Fibroblast of skin of back (primary cell): Measurements from ENCODE around the gene HELLS.
A peak's percentile ranks its signal among the peaks of the same experiment; 100 is the strongest.
"Not testable (repeated sequence)": the region's sequence is repeated elsewhere in the genome, so short reads cannot be mapped to it uniquely, and the experiment has no call there.

ENCODE experiments used
- DNase-seq: peaks from one replicate; pipeline ENCODE4 v3.0.0-alpha.2; 2013

HELLS gene

DNA sequence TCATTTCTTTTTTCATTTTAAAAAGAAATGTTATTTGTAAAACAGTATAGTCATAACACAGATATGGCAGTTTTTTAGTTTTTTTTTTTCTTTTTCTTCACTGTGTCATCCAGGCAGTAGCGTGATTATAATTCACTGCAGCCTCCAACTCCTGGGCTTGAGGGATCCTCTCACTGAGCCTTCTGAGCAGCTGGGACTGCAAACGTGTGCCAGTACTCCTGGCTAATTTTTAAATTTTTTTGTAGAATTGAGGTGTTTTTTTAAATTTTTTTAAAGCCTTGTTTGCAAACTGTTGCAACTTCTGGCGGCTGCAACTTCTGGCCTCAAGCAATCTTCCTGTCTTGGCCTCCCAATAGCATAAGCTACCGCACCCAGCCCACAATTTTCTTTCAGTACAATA lies 63.0 kb downstream of the HELLS start:
- DNase-seq = no peak

DNA sequence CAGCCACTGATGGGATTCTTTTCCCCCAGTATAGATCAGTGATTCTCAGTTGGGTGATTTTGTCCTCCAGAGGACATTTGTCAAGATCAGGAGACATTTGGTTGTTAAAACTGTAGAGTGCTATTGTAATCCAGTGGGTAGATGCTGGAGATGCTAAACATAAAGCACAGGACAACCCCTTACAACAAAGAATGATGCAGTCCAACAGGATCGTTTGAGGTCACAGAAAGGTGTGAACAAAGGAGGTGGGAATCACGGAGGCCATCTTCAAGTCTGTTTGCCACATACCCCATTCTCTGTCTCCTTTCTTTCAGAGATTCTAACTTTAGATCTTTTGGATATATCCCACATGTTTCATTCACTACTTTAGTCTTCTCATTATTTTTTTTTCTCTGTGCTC lies 69.0 kb downstream of the HELLS start:
- no peak for DNase-seq

DNA sequence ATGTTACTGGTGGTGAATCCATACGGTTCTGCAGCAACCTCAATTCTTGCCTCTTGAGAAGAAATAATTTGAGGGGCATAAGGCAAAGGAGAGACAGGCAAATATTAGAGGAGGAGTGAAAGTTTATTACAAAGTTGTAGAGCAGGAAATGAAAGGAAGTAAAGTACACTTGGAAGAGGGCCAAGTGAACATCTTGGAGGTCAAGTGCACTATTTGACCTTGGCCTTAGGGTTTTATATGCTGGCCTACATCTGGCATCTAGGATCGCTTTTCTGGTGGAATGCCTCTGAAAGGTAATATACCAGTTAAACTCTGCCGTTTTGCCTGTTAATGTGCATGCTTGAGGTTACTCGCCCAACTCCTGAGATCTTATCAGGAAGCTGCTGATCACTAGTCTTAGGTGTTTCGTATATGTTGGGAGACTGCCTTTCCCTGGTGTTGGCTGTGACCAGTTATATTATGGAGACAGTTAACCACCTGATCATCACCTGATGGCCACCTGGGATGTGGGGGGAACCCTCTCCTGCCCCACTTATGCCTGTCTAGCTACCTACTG lies 71.9 kb downstream of the HELLS start:
- no peak for DNase-seq

DNA sequence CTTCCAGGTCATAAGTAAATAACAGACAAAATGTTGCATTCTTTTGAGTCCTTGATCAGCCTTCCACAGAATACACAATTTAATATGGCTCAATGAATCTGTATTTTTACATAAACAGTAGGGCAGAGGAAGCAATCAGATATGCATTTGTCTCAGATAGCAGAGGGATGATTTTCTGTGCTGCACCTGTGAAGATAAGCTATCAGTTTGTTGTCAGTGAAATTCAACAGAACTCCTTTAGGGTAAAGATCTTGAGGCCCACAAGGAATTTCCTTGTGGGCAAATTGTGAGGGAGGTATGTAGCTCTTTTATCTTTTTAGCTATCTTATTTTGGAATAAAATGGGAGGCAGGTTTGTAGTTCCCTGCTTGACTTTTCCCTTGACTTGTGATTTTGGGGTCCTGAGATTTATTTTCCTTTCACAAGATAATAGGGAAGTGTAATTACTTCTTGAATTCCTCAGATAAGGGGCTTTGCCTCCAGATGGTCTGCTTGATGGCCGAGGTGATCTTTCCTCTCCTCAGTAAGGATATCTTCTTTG lies 77.1 kb downstream of the HELLS start:
- DNase-seq = no peak

DNA sequence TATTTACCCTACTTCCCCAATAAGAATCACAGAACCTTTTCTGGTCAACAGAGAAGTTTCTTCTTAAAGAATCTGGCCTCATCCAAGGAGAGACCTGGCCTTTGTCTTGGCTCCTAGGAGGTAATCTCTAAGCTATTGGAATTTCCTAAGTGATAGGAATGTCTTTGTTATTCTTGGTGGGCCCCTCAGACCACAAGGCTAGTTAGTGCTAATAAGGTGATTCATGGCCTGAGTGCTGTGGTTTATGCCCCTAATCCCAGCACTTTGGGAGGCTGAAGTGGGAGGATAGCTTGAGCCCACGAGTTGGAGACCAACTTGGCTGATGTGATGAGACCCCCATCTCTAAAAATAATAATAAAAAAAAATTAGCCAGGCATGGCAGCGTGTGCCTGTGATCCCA lies 78.0 kb downstream of the HELLS start:
- peak; percentile 15 for DNase-seq

DNA sequence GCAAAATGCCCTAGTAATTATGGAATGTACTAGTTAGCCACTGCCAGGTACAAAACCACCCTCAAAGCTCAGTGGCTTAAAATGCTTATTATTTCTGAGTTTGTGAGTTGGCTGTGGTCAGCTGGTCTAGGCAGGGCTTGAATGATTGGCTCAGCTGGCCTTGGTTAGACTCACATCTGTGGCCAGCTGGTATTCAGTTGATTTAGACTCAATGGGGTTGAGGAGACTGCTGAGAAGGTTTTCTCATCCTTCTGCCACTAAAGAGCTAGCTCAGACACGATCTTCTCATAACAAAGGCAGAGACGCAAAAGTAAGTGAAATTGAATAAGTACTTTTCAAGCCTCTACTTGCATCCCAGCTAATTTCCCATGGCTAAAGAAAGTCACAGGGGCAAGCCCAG lies 80.9 kb downstream of the HELLS start:
- no peak for DNase-seq

DNA sequence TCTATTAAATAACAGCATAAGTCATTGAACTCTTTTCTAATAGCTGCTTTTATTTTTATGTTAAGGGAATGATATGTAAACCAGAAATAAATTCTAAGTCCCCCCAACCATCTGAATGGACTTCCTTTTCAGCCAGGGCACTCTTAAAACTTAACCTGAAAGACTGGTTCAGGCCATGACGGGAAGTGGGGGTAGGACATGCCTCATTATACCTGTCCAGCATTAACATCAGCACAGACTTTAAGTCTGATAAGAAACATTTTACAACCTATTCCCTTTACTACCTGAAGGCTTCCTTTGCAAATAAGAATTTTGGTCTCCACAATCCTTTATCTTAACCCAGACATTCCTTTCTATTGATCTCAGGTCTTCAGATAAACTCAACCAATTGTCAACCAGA lies 81.9 kb downstream of the HELLS start:
- no peak for DNase-seq

DNA sequence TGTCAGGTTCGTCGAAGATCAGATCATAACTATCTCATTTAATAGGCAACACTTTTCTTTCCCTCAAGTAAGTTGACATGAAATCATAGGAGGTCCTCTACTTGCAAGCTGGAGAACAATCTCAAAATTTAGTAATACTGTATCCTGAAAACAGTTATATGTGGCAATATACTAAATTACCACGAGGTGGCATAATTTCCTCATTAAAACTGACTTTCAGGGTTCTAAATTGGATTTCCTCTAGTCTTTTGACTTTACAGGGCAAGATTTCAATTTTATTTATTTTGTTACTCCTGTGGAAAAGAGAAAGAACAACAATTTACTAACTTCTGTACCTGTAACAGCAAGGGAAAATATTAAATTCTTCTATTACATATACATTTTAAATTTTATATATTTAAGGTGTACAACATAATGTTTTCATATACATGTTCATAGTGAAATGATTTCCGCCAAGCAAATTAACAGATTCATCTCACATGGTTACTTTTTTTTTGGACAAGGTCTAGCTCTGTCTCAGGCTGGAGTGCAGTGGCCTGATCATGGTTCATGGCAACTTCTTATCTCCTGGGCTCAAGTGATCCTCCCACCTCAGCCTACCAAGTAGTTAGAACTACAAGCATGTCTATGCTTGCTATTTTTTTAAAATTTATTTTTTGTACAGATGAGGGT lies 84.6 kb downstream of the HELLS start:
- peak; percentile 38 for DNase-seq

DNA sequence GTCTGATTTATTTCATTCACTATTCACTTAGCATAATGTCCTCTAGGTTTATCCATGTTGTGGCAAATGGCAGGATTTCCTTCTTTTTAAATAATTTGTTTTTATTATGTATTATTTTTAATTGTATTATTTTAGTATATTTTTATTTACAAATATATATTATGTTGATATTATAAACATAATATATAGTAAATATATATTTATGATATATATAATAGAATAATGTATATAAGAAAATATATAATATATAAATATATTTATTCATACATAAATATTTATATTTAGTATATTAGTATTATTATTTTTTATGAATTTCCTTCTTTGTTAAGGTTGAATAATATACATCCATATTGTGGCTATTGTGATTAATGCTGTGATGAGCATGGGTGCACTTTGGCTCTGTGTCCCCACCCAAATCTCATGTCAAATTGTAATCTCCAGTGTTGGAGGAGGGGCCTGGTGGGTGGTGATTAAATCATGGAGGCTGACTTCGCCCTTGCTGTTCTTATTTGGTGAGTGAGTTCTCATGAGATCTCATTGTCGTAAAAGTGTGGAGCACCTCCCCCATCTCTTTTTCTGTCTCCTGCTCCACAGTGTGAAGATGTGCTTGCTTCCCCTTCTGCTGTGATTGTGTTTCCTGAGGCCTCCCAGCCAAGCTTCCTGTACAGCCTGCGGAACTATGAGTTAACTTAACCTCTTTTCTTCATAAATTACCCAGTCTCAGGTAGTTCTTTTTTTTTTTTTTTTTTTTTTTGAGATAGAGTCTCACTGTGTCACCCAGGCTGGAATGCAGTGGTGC lies 85.7 kb downstream of the HELLS start:
- DNase-seq = no peak

DNA sequence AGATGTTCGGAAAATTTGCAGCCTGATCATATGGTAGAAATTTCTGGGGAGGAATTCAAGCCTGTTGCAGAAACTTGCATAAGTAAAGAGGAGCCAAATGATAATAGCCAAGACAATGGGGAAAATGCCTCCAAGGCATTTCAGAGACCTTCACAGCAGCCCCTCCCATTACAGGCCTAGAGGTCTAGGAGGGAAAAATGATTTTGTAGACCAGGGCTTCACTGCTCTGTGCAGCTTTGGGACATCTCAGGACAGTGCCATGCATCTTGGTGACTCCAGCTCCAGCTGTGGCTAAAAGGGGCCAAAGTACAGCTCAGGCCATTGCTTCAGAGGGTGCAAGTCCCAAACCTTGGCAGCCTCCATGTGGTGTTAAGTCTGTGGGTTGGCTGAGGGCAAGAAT lies 87.4 kb downstream of the HELLS start:
- no peak for DNase-seq

DNA sequence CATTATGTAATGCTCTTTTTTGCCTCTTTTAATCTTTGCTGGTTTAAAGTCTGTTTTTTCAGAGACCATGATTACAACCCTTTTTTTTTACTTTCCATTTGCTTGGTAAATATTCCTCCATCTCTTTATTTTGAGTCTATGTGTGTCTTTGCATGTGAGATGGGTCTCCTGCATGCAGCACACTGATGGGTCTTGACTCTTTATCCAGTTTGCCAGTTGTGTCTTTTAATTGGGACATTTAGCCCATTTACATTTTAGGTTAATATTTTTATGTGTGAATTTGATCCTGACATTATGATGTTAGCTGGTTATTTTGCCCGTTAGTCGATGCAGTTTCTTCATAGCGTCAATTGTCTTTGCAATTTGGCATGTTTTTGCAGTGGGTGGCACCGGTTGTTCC lies 92.5 kb downstream of the HELLS start:
- not testable (repeated sequence) for DNase-seq

DNA sequence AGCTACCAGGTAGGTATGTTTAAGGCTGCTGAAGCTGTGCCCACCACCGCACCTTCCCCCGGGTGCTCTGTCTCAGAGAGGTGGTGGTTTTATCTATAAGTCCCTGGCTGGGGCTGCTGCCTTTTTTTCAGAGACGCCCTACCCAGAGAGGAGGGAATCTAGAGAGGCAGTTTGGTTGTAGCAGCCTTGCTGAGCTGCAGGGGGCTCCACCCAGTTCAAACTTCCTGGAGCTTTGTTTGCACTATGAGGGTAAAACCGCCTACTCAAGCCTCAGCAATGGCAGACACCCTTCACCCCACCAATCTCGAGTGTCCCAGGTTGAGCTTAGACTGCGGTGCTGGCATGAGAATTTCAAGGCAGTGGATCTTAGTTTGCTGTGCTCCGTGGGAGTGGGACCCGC lies 94.3 kb downstream of the HELLS start:
- DNase-seq = no peak

DNA sequence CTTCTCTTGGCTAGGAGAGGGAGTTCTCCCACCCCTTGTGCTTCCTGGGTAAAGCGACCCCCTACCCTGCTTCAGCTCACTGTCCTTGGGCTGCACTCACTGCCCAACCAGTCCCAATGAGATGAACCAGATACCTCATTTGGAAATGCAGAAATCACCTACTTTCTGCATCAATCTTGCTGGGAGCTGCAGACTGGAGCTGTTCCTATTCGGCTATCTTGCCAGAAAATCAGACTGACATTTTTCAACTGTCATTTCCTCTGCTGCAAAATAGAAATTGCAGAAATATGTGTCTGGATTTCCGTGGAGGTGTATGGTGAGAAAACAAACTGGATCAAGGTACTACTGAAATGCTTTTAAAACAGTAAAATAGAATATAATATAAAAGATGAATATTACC lies 95.0 kb downstream of the HELLS start:
- DNase-seq = no peak

DNA sequence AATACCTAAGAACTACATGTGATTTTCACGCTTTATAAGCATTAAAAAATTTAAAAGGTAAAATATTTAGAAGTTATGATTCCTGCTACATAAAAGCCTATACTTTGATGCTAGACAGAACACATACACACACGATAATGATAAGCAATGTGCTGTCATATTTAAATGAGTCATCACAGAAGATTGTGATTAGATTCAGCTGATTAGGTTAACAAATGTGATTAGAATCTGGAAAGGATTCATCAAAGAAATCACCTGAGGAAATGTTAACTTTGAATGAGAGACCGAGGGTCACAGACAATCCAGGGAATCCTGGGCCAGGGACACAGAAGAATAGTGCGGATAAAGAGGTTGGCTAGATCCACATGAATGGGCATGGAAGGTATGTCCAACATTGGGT lies 95.9 kb downstream of the HELLS start:
- DNase-seq = no peak

DNA sequence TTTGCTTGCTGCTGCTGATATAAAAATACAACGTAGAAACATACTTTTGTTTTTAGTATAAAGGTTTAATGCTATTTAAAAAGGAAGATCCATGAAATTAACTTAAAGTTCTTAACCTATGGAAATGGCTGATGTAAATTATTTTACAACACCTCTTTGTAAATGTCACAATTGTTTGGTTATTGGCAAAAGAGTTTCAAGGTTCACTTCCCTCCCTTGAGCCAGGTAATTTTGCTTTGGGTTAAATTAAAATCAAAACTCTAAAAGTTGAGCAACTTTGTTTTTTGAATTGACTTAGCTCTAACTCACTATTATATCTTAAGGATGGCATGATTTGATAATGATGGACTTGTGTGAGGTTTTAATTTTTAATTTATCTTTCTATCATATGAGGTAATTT lies 98.8 kb downstream of the HELLS start:
- DNase-seq = no peak

DNA sequence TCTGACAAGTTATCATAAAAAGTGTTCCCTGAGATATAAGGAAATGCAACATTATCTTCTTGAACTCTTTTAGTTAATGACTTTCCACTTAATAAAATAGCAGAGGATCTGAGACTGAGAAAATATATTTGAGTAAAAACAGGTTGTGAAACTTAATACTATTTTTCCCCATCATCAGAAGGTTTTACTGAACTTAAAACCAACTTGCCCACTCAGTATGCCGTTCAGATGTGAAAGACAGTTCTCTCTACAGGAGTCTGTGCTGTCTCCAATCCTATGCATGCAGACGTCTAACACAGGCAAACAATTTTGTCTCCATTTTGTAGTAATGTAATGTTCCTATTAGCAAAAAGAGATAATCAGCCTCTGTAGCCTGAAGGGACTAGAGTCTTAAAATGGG lies 99.7 kb downstream of the HELLS start:
- DNase-seq = no peak
